GM21447 (cell line): Measurements from ENCODE around the gene VKORC1.
"Not testable (repeated sequence)": the region's sequence is repeated elsewhere in the genome, so short reads cannot be mapped to it uniquely, and the experiment has no call there.

Source experiments
- ATAC-seq: cut with Tn5 transposase; IDR thresholded peaks from one replicate; pipeline ENCODE4 v1.9.1; 2021; ENCODE audit not compliant: unreplicated experiment

VKORC1 gene

DNA sequence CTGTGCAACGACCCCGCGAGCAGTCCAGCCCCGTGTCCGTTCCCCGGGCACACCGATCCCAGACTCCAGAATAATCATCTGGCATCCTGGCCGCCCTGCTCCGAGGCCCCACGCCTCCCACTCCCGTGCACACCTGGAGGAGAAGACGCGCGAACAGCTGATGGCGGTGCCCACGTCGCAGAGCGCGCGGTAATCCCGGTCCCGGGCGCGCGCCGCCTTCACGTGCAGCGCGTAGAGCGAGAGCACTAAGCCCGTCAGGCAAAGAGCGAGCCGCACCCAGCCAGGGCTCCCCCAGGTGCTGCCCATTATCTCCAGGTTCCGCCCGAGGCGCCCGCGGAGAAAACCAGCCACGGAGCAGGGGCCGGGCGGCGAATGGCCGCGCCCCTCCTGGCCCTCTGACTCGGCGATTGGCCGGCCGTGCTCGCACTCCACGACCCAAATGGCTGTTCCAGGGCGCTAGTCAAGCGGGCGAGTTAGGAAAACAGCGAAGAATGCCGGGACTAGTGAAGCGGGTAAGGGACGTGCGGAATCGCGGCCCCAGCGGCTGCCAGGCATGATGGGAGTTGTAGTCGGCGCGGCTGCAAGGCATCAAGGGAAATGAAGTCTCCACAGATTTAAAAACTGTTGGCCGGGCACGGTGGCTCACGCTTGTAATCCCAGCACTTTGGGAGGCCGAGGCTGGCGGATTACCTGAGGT, at the start of gene VKORC1:
VKORC1 (minus strand) TSS at position 374 of the 697 bp plus-strand sequence; CDS start at position 306, 68 bp downstream.
- ATAC-seq: peak; percentile 78

DNA sequence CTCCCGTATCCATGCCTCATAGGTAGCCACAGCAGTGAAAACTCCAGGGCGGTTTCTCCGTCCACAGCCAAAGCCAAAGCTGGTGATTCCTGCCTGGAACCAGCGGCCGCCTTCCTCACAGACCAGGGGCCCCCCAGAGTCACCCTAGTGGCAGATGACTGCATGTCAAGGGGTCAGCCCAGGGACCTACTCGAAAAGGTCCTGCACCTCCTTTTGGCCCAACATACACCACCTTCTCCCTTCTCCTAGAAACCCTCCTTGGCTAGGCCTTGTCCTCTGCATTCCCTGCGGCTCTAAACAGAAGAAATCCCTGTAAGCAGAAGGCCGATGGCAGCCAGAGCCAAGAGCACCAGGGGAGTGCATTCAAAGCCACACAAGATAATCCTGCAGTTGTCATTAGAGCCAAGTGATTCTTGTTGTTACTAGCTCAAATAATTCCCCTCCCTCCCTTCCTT, 49.1 kb upstream of the VKORC1 start:
- ATAC-seq: no peak

DNA sequence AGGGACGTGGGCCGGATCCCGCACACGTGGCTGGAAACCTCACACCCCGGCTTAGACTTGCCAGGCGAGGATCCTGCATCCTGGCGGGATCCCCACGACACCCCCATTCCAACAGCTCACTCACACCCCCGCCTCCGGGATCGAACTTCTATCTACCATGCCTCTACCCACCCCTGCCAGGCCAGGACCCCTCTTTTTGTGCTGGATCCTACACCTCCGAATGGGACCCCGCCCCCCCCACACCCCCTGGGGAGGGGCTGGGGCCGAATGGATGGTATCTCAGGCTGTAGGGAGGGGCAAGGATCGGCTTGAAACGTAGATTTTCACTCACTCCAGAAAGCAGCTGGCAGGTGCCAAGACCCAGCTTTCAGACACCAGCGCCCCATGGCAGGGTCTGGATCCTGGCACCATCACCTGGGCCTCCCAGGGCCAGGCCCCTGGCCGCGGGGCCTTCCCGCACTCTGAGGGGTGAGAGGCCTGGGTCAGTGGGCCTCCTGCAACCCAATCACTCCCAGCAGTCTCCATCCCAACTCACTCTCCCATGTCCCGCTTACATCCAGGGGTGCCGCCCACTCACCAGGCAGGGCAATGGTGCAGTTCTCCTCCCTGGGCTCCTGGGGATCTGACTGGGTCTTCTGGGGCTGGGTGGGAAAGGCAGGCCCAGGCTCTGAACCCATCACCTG, 48.6 kb upstream of the VKORC1 start:
- no peak for ATAC-seq

DNA sequence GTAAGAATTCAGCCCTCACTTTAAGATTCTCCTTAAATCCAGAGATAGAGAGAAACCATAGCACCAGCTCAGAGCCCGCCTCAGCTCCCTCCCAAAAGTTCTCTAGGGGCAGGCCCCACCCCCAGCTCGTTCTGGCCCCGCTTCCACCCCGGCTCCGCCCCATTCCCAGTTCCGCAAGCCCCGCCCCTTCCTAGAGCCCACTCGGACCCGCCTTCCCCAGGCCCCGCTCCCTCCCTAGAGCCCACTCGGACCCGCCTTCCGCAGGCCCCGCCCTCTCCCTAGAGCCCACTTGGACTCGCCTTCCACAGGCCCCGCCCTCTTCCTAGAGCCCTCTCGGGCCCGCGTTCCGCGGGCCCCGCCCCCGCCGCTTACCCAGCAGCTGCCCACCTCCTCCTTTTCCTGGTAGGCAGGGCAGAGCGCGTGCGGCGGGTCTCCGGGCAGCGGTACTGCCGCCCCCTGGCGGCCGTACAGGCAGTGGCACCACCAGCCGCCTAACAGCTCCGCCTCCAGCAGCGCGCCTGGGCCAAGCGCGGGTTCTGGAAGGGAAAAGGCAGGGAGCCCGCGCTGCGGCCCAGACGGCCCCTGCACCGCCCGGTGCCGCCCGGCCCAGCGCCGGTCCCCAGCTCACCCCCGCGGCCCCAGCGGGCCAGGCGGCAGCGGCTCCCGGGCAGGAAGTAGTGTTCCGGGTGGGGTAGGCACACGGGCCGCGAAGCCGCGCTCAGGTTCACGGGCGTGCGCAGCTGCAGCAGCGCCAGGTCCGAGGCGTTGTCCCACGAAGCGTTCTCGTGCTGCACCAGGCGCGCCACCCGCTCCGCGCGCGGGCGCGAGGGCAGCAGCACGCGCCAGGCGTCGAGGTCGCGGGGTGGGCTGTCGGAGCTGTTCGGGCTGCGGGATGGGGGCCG, 47.8 kb upstream of the VKORC1 start:
- ATAC-seq: peak; percentile 80

DNA sequence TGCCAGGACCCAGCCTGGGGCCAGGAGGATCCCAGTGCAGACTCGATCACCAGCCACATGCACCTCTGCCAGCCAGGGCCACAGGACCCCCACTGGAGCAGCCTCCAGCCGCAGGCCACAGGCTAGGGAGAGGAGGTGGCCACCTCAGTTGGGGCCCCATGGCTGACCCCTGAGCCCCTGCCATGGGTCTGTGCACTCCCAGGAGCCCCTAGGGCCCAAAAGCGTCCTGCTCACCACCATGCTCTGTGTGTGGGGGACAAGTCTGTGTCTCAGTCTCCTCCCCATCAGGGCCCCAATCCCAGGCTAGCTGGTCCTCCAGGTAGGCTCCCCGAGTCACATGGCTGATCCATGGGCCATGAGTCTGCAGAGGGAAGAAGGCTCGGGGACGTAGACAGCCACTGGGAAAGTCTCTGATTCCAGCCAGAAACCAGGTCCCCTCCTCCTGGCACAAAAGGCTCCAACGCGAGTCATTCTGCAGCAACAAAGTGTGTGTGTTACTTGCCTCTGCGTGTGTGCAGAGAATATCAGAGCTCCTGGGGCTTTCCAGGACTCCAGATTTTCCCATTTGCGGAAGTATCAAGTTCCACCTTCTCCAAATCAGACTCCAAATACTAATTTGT, 47.0 kb upstream of the VKORC1 start:
- no peak for ATAC-seq

DNA sequence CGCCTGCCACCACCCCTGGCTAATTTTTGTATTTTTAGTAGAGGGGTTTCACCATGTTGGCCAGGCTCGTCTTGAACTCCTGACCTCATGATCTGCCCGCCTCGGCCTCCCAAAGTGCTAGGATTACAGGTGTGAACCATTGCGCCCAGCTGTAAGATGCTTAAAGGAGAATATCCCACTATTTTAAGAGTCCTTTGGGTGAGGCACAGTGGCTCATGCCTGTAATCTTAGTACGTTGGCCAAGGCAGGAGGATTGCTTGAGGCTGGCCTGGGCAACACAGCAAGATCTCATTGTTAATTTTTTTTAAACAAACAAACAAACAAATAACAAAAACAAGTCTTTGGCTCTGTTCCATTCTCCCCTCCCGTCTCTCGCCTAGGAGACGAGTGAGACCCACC, 46.5 kb upstream of the VKORC1 start:
- ATAC-seq: not testable (repeated sequence)

DNA sequence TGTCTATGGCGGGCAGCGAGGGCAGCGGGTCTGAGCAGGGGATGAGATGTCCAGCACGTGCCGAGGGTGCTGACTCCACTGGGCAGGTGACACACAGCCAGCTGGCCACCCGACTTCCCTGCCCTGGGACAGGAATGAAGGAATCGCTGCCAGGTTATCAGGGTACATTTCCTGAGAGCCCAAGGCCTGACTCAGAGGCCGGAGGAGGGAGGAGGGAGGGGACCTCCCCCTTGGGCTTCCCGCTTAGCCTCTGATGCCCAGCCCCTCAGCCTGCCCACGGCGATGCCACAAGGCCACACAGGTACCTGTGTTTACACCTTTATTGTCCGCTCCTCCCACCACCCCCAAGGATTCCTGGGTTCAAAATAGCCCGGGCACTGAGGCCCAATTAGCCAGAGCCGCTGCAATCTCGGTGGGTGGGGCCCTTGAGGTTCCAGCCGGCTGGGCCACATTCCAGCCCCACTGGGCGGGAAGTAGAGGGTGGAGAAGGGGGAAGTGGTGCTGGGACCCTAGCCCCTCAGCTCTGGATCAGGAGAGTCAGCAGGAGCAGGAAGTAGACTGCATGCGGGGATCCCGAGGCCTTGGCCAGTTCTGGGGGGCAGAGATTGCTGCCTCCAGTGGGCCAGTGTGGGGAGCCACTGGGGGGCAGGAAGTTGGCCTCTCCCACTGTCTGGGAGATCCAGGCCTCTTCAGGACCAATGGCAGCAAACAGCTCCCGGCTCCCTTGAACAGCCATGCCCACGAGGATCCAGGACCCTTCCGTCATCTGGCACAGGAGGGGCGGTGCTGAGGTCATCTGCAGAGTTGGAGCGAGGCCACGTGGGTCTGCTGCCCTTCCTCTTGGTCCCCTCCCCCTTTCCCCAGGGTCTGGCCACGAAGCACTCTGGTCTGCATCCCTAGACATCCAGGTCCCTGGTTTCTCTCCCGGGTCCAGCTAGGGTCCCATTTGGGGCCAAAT, 44.3 kb upstream of the VKORC1 start:
- ATAC-seq: no peak

DNA sequence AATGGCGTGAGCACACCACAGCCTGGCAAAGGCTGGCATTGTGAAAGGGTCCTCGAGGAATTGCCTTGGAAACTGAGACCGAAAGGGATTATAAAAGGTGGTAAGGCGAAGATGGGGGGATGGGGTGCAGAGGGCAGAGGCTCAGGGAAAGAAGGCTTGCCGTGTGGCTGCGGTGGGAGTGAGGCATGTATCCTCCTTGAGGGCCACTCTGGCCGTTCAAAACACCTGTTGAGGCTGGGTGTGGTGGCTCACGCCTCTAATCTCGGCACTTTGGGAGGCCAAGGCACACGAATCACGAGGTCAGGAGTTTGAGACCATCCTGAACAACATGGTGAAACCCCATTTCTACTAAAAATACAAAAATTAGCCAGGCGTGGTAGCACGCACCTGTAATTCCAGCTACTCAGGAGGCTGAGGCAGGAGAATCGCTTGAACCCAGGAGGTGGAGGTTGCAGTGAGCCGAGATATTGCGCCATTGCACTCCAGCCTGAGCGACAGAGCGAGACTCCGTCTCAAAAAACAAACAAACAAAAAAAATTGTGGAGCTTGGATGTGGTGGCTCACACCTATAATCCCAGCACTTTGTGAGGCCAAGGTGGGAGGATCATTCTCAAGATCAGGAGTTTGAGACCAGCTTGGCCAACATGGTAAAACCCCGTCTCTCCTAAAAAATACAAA, 42.4 kb upstream of the VKORC1 start:
- ATAC-seq: not testable (repeated sequence)

DNA sequence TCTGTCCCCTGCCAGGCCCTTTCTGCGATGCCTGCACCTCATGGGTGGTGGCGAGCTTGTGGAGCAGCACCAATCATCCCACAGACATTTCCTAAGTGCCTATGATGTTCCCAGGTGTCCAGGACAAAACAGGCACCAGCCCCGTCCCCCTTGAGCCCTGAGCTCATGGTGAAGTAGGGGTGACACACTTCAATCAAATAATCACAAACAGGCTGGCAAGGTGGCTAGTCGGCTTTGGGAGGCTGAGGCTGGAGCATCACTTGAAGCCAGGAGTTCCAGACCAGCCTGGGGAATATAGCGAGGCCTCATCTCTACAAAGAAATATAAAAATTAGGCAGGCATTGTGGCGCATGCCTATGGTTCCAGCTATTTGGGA, 41.7 kb upstream of the VKORC1 start:
- ATAC-seq: no peak

DNA sequence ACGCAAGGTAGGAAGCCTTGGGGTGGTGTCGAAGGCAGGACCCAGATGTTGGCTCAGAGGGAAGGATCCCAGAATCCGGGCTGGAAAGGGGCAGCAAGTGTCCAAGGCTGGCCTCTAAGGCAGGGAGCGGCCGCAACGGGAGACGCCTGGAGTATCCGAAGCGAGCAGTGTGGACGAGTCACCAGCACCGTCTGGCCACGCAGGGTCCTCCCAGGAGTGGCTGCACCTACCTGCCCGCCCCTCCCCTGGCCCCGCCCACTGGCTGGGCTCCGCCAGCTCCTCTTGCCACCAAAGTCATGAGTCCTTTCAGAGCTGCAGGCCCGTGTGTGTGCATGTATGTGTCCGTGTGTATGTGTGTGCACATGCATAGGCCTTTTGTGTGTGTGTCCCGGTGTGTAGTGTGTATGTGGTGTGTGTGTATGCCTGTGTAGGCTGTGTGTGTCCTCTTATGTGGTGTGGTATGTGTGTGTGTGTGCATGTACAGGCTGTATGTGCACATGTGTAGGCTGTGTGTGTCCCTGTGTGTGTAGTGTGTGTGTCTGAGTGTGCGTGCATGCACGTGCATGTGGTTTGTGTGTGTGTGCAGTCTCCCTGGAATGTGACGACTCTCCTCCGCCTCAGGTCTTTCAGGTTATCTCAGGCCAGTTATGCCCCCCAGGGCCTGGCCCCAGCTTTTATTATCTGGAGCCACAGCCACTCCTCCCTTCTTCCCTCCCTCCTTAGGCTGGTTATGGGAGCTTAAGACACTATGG, 41.1 kb upstream of the VKORC1 start, which contains the start of gene PRSS8:
PRSS8 (minus strand) TSS at position 193 of the 752 bp plus-strand sequence. CDS start 229 bp downstream, outside the sequence.
- ATAC-seq: no peak

DNA sequence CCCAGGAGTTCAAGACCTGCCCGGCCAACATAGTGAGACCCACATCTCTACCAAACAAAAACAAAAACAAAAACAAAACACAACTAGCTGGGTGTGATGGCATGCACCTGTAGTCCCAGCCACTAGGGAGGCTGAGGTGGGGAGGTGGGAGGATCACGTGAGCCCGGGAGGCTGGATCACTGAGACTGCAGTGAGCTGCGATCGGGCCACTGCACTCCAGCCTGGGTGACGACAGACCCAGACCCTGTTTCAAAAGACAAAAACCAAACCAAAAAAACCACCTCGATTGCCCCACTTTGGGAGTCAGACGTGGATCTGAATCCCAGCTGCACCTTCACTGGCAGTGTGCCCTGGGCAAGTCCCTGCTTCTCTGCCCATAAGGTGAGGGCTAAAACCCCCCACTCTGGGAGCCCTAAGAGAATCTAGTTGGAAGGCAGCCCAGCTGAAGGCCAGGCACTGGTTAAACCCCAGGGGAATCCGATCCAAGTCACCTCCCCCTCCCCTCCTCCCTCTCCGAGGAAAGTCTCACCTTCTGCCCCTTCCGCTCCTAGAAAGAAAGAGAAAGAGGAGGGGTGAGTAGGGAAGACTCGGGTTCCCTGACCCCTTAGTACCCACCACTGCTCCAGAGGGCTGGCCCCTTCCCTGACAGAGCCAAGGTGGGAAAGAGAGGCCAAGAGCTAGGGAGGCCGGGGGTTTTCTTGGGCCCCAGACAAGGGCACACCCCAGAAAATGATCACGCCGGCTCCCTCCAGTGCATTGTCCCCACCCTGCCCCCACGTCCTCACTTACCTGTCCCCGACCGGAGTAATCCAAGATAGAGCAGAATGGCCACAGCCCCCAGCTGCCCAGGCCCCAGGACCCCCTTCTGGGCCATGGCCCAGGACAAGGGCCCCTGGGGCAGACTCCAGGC, 40.3 kb upstream of the VKORC1 start:
- ATAC-seq: no peak

DNA sequence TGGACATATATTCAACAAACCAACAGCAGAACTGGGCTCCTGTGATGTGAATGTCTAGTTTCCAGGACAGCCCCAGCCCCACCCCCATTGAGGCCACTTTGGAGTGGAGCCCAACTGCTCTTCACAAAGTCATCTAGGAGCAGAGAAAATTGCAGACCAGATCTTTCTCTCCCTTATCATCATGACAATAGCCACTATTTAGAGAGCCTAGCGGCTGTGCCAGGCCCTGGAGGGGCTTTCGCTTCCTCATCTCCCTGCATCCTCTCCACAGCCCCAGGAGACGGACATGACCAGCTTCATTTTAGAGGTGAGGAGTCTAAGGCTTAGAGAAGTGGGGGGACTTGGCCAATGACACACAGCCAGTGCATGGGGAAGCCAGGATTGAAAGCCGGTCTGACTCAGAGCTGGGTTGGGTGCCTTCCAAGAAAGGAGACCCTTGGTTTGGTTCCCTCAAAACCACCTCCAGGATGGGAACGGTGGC, 39.5 kb upstream of the VKORC1 start:
- no peak for ATAC-seq

DNA sequence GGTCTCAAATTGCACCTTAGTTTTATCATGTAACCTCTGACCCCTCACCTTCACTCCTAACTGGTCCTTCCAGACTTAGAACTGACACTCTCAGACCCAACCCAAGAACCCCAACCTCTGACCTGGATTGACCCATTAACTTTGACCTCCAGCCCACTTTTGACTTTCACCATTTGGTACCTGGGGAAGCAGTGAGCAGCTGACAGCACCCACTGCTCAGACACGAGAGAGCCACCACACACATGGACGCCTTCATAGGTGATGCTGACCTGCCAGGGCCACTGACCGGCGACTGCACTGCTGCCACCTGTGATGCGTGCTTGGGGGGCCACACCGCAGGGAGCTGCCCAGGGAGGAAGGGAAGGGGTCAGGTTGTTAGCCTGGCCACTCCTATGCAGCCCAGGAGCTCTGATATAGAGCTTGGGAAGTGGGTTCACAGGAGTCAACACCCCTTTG, 38.5 kb upstream of the VKORC1 start:
- ATAC-seq: no peak

DNA sequence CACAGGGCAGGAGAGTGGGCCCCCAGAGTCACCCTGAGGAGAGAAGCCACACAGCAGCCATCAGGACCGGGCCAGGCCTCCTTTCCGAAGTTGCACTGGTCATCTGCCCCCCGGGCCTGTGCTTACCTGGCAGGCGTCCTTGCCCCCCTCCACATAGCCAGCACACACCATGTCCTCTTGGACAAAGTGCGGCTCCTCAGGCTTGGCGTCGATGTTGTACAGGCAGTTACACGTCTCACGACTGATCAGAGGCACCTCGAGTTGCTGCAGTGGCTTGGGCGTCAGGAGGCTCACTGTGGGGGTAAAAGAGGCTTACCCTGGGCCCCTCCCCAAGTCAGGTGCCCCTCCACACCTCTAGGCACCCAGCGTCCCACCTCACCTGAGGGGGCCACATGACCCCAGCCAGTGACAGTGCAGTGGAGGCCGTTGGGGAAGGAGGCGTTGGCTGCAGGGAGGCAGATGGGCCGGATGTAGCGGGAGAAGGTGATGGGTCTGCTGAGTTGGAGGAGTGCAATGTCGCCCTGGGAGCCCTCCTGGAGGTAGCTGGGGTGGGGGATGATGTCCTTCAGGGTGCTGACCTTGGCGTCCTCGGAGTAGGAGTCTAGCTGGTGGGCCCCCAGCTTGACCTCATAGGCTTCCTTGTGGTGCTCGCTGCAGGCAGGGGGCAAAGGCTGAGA, 37.8 kb upstream of the VKORC1 start:
- ATAC-seq: no peak

DNA sequence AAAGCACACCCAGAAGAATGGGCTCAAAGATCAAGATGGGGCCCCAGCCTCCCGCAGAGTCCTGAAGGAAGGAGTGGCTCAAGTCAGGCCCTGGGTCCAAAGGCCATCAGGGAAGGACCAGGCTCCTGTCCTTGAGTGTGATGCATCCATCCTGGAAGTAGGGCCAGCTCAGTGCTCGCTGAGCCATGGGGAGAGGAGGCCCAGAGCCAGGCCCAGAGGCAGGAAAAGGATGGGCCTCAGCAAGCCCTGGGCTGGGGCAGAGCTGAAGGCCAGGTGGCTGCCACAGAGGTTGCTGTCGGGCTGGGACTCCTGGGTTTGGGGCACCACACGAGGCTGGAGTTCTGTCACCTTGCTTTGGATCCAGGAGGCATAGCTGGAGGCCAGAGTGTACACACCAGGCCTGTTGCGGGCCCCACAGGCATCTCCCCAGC, 37.3 kb upstream of the VKORC1 start:
- ATAC-seq: no peak

DNA sequence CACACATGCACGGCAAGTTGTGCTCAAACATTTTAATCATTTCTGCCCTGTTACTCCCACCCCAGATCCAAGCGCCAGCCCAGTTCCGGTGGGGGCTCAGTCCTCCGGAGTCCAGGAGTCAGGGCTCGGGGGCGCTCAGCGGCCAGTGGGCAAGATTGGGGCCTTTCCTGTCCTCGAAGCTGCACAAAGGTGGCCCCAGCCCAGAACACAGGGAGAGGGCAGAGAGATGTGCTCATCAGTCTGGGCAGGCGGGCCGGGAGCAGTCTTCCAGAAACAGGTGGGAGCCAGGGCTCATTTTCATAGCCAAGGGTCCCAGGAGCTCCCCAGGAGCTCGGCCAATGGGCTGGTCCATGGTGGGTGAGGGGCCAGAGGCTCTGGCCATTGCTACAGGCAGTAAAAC, 36.8 kb upstream of the VKORC1 start:
- ATAC-seq: no peak

DNA sequence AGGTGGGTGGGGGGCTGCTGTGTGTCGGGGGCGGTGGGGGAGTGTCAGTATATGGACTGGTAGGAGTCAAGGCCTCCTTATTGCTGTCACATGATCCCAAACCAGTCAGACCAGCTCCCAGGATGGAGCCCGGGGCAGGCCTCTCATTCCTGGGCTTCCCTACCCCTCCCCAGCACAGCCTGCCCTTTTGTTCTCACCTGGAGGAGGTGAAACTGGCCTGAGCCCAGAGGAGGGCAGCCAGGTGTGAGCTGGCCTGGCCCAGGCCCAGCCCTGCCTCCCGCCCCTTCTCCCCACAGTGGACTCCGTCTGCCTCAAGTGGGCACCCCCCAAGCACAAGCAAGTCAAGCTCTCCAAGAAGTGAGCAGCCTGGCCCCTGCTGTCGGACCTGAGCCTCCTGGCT, 36.3 kb upstream of the VKORC1 start:
- no peak for ATAC-seq
